HUDEP-2 (cell line): Measurements from ENCODE around the gene GNG8.

Experiments used
- DNase-seq, 76 experiments: peaks; one replicate each; lab custom pipeline; 2025; ENCODE audit not compliant: unreplicated experiment in 76 of 76; lab: John Stamatoyannopoulos, UW

The GNG8 gene

GRCh38 chr19:46621191-46622117, 14.5 kb downstream of the GNG8 start:
- no peak for DNase-seq

- no peak for DNase-seq
These were observed 15.3 kb downstream of the GNG8 start for GRCh38 chr19:46620716-46621115.

DNA sequence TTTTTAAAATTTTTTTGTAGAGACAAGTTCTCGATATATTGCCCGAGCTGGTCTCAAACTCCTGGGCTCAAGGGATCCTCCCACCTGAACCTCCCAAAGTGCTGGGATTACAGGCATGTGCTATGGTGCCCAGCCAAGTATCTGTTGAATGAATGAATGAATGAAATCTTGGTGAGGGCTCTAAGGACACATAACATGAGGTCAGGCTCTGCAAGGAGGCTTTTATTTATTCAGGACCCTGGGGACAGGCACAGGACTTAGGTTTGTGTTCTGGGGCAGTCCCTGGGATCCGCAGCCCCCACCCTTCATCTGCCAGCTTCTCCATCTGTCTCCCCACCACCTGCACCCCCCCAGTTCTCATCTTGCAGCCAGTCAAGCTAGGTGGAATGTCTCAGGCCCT, 15.7 kb downstream of the GNG8 start:
- DNase-seq = no peak

GRCh38 chr19:46618670-46619231, 17.3 kb downstream of the GNG8 start:
- no peak for DNase-seq

- DNase-seq = no peak
These were observed 18.4 kb downstream of the GNG8 start for GRCh38 chr19:46617601-46618000.

GRCh38 chr19:46616631-46617322, 19.2 kb downstream of the GNG8 start:
- peak in 42 of 76 experiments; percentile 14 to 68 (median 41) for DNase-seq

GRCh38 chr19:46615966-46616365, 20.0 kb downstream of the GNG8 start:
- no peak for DNase-seq

- DNase-seq = peak in 65 of 76 experiments; percentile 16 to 85 (median 67)
These were observed 21.8 kb downstream of the GNG8 start for GRCh38 chr19:46614114-46614722.

DNA sequence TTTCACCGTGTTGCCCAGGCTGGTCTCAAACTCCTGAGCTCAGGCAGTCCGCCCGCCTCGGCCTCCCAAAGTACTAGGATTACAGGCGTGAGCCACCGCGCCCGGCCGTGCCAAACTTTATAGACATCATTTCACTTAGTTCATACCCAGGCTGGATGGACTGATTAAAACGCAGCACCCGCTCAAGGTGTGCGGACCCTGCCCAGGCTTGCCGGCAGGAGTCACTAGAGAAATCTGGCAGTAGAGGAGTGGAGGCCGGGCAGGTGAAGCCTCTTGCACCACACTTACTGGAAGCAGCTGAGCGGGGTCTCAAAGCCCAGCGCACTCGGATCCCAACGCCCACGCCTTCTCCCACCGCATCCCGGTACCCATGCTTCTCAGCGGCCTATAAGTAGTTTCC, 22.5 kb downstream of the GNG8 start:
- no peak for DNase-seq

GRCh38 chr19:46611776-46612175, 24.2 kb downstream of the GNG8 start:
- no peak for DNase-seq

DNA sequence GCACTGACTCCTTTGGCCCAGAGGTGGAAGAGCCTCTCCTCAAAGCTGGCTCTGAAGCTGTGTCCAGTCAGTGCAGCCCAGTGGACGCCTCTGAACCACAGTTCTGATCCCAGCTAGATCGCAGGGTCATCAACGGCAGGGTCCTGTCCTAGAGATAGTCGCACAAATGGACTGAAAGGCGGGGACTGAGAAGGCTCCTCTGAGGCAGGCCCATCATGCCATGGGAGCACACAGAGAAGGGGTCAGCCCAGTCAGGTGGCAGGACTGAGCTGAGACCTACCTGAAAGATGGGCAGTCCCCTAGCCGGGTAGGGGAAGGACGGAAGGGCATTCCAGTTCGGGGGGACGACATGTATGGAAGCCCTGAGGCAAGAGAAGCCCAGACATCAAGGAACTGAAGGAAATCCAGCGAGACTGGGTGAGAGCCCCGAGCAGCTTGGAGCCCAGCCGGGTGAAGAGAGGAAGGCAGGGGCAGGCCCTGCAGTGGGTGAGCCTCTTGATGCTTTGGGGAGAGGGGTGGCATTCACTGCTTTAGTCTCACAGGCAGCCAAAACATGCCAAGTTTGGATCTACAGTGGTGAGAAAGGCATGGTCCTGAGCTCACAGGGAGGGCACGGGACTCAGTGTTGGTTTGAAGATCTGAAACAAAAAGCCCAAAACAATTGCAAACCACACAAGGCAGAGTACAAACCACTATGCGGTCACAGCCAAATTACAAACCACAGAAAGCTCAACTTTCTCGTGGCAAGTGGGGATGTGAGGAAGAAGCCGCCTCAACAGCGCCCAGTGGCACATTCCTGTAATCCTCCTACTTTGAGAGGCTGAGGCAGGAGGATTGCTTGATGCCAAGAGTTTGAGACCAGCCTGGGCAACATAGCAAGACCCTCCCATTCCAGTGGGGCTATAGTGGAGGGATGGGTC, 24.9 kb downstream of the GNG8 start:
- no peak for DNase-seq

DNA sequence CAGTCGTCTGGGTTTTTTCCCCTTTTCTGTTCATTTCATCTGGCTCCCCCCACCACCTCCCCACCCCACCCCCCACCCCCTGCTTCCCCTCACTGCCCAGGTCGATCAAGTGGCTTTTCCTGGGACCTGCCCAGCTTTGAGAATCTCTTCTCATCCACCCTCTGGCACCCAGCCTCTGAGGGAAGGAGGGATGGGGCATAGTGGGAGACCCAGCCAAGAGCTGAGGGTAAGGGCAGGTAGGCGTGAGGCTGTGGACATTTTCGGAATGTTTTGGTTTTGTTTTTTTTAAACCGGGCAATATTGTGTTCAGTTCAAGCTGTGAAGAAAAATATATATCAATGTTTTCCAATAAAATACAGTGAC, 25.6 kb downstream of the GNG8 start:
- no peak for DNase-seq

GRCh38 chr19:46609511-46610412, 26.2 kb downstream of the GNG8 start:
- no peak for DNase-seq

GRCh38 chr19:46608581-46609345, 27.2 kb downstream of the GNG8 start:
- DNase-seq = no peak

DNA sequence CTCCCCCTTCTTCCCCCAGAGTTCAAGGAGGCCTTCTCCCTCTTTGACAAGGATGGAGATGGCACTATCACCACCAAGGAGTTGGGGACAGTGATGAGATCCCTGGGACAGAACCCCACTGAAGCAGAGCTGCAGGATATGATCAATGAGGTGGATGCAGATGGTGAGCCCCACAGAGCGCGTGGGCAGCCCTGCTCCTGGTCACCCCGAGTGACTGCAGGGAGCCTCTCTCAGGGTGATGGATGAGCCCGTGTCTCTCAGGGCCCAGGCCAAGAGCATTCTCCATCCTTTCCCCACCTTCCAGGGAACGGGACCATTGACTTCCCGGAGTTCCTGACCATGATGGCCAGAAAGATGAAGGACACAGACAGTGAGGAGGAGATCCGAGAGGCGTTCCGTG, 27.8 kb downstream of the GNG8 start:
- no peak for DNase-seq

- DNase-seq = no peak
These were observed 28.6 kb downstream of the GNG8 start for GRCh38 chr19:46607448-46607841.

- DNase-seq = no peak
These were observed 29.1 kb downstream of the GNG8 start for GRCh38 chr19:46606681-46607447.

GRCh38 chr19:46606019-46606418, 30.0 kb downstream of the GNG8 start:
- DNase-seq = no peak
